HepG2 (cell line): ENCODE data around the gene PET117. TPM values are rescaled to one million over a fixed set of nuclear protein-coding genes. Genes with fewer than 3 reads are reported as not detected.

Experiments
- CREM ChIP-seq, 2 experiments: sonication (generic) in 1 of 2; formaldehyde crosslinking in 1 of 2; IDR thresholded peaks; 2 replicates each; pipeline versions ENCODE4 v1.4.0 to v1.6.1; 2016 to 2020; ENCODE audit warnings: antibody characterized with exemption in 1 of 2, mild to moderate bottlenecking in 1 of 2, missing genetic modification reagents in 1 of 2
- EED ChIP-seq: sonication (generic); formaldehyde crosslinking; IDR thresholded peaks from 2 replicates; pipeline ENCODE4 v1.5.0; 2020; ENCODE audit warnings: mild to moderate bottlenecking, missing genetic modification reagents
- ELF3 ChIP-seq: IDR thresholded peaks from 2 replicates; pipeline ENCODE4 v1.6.1; 2016; ENCODE audit warnings: missing genetic modification reagents, missing compliant biosample characterization
- HMGXB4 ChIP-seq, 2 experiments: sonication (generic) in 1 of 2; formaldehyde crosslinking in 1 of 2; IDR thresholded peaks; 2 replicates each; pipeline versions ENCODE4 v1.4.0 to v1.6.1; 2018 to 2020; ENCODE audit warnings: missing genetic modification reagents in 2 of 2, borderline replicate concordance in 1 of 2, low read depth in 1 of 2, mild to moderate bottlenecking in 1 of 2, missing biosample characterization in 1 of 2
- HNF1B ChIP-seq: sonication (generic); formaldehyde crosslinking; IDR thresholded peaks from 2 replicates; pipeline ENCODE4 v1.5.1; 2020; ENCODE audit warnings: mild to moderate bottlenecking, moderate library complexity, missing genetic modification reagents
- IRF9 ChIP-seq: sonication (generic); formaldehyde crosslinking; IDR thresholded peaks from 2 replicates; pipeline ENCODE4 v1.8.0; 2022; ENCODE audit warnings: missing genetic modification reagents, mild to moderate bottlenecking, borderline replicate concordance
- MAFG ChIP-seq: sonication (generic); formaldehyde crosslinking; IDR thresholded peaks from 2 replicates; pipeline ENCODE4 v1.5.1; 2020; ENCODE audit warnings: mild to moderate bottlenecking, missing genetic modification reagents
- MAZ ChIP-seq, 2 experiments: sonication (generic) in 1 of 2; formaldehyde crosslinking in 1 of 2; IDR thresholded peaks; 2 replicates each; pipeline versions ENCODE4 v1.5.0 to v1.6.1; 2012 to 2020; ENCODE audit warnings: low read depth in 2 of 2, mild to moderate bottlenecking in 2 of 2, borderline replicate concordance in 1 of 2, improper control_type of control experiment in 1 of 2, low read length in 1 of 2, missing genetic modification reagents in 1 of 2, moderate library complexity in 1 of 2
- NFIB ChIP-seq: sonication (generic); formaldehyde crosslinking; IDR thresholded peaks from 2 replicates; pipeline ENCODE4 v1.9.0; 2021; ENCODE audit warnings: missing genetic modification reagents, mild to moderate bottlenecking, borderline replicate concordance
- REST ChIP-seq, 2 experiments: IDR thresholded peaks; 2 replicates each; pipeline ENCODE4 v1.6.1; 2011 to 2012; ENCODE audit warnings: low read length in 2 of 2, borderline replicate concordance in 1 of 2, low read depth in 1 of 2, mild to moderate bottlenecking in 1 of 2, moderate library complexity in 1 of 2
- SOX13 ChIP-seq, 3 experiments: fragments of 450-650 bp in 1 of 3; sonication (generic) in 1 of 3; formaldehyde crosslinking in 1 of 3; IDR thresholded peaks in 2 of 3; conservative IDR thresholded peaks in 1 of 3; 2 replicates each; pipeline versions ENCODE4 v1.5.0 to v1.6.1; 2016 to 2020; ENCODE audit warnings: antibody characterized with exemption in 1 of 3, mild to moderate bottlenecking in 1 of 3, missing compliant biosample characterization in 1 of 3, missing genetic modification reagents in 1 of 3, moderate library complexity in 1 of 3
- ZFP82 ChIP-seq: sonication (generic); formaldehyde crosslinking; IDR thresholded peaks from 2 replicates; pipeline ENCODE4 v1.5.1; 2020; ENCODE audit warnings: mild to moderate bottlenecking, missing genetic modification reagents, borderline replicate concordance
- ZNF232 ChIP-seq: sonication (generic); formaldehyde crosslinking; IDR thresholded peaks from 2 replicates; pipeline ENCODE4 v1.4.0; 2020; ENCODE audit warnings: missing genetic modification reagents, borderline replicate concordance
- ZNF235 ChIP-seq: sonication (generic); formaldehyde crosslinking; IDR thresholded peaks from 2 replicates; pipeline ENCODE4 v1.8.1; 2023; ENCODE audit warnings: mild to moderate bottlenecking, missing genetic modification reagents, borderline replicate concordance
- ZNF383 ChIP-seq: sonication (generic); formaldehyde crosslinking; IDR thresholded peaks from 2 replicates; pipeline ENCODE4 v1.4.0; 2020; ENCODE audit warnings: missing genetic modification reagents, mild to moderate bottlenecking, borderline replicate concordance
- ZNF562 ChIP-seq: sonication (generic); formaldehyde crosslinking; IDR thresholded peaks from 2 replicates; pipeline ENCODE4 v1.8.0; 2022; ENCODE audit warnings: missing genetic modification reagents, borderline replicate concordance
- ZNF614 ChIP-seq: IDR thresholded peaks from 2 replicates; pipeline ENCODE4 v1.6.1; 2018; ENCODE audit warnings: missing biosample characterization, missing genetic modification reagents, inconsistent platforms, borderline replicate concordance
- ZNF850 ChIP-seq: sonication (generic); formaldehyde crosslinking; conservative IDR thresholded peaks from 2 replicates; pipeline ENCODE4 v1.9.0; 2021; ENCODE audit warnings: mild to moderate bottlenecking, missing genetic modification reagents
- polyA plus RNA-seq, 8 experiments: library from polyadenylated mRNA; depleted of rRNA in 3 of 8; stranded (reverse) in 7 of 8; unstranded in 1 of 8; fragments of >200 nt; fragmentation: Illumina TruSeq in 4 of 8; extraction: Trizol in 4 of 8; gene quantifications; 2 replicates each; pipeline versions ENCODE4 v1.2.1 to v1.2.3, GENCODE V29; 2011 to 2016; ENCODE audit warnings: low read depth in 4 of 8, missing spikeins in 1 of 8, mixed read lengths in 1 of 8; ENCODE audit not compliant: insufficient read depth in 1 of 8
- total RNA-seq, 5 experiments: library from RNA; depleted of rRNA; stranded (reverse); fragments of >200 nt; fragmentation: Illumina TruSeq; extraction: Trizol; gene quantifications; 2 replicates each; pipeline ENCODE4 v1.2.3, GENCODE V29; 2016; ENCODE audit warnings: low read depth in 1 of 5

The PET117 gene
- total and polyA plus RNA-seq, 2 of the 13 experiments (the other 11 are each of a cell fraction or from before 2014, with no cell fraction given) = 22.2 to 48.2 TPM

GRCh38 chr20:18144541-18145099, 7.0 kb downstream of the PET117 start (continued):
- TF ChIP-seq SOX13 (IDR thresholded peaks at IDR 0.05) (peak; percentile 50; the same call in 1 of the 2 replicates), SOX13 (CRISPR knock-in tag; conservative IDR thresholded peaks at IDR 0.05 in 1 of 2, IDR thresholded peaks at IDR 0.05 in 1 of 2) (peak in 1 of 2 experiments; percentile 91; a peak in 2 of 4 replicates), HMGXB4 (CRISPR knock-in tag; IDR thresholded peaks at IDR 0.05; ENCODE audit: borderline replicate concordance in 1 of 2, low read depth in 1 of 2) (no peak), ZFP82 (no peak), CREM (IDR thresholded peaks at IDR 0.05) (peak; percentile 43; the same call in 1 of the 2 replicates), CREM (CRISPR knock-in tag; IDR thresholded peaks at IDR 0.05) (no peak), HNF1B (CRISPR knock-in tag) (0 out of 2 replicates have a peak, but pooled peaks have one; percentile 41), MAFG (CRISPR knock-in tag) (no peak), ELF3 (CRISPR knock-in tag) (no peak), ZNF614 (CRISPR knock-in tag) (peak; percentile 42; the same call in 1 of the 2 replicates), MAZ (IDR thresholded peaks at IDR 0.05; ENCODE audit: borderline replicate concordance, low read depth, low read length) (no peak), MAZ (CRISPR knock-in tag; IDR thresholded peaks at IDR 0.05; ENCODE audit: low read depth) (no peak), ZNF235 (no peak), EED (no peak), REST (IDR thresholded peaks at IDR 0.05; ENCODE audit: borderline replicate concordance in 1 of 2, low read depth in 1 of 2, low read length in 2 of 2) (no peak), ZNF850 (CRISPR knock-in tag) (no peak), ZNF562 (CRISPR knock-in tag) (no peak), ZNF232 (no peak), NFIB (no peak), ZNF383 (no peak), IRF9 (CRISPR knock-in tag) (no peak)
